ENCODE measurements around the gene BARX1. TPM values are rescaled to one million over a fixed set of nuclear protein-coding genes. Genes with fewer than 3 reads are reported as not detected.
A peak's percentile ranks its signal among the peaks of the same experiment; 100 is the strongest.

Gene BARX1
- total and polyA plus RNA-seq, 5 donors = not detected

DNA sequence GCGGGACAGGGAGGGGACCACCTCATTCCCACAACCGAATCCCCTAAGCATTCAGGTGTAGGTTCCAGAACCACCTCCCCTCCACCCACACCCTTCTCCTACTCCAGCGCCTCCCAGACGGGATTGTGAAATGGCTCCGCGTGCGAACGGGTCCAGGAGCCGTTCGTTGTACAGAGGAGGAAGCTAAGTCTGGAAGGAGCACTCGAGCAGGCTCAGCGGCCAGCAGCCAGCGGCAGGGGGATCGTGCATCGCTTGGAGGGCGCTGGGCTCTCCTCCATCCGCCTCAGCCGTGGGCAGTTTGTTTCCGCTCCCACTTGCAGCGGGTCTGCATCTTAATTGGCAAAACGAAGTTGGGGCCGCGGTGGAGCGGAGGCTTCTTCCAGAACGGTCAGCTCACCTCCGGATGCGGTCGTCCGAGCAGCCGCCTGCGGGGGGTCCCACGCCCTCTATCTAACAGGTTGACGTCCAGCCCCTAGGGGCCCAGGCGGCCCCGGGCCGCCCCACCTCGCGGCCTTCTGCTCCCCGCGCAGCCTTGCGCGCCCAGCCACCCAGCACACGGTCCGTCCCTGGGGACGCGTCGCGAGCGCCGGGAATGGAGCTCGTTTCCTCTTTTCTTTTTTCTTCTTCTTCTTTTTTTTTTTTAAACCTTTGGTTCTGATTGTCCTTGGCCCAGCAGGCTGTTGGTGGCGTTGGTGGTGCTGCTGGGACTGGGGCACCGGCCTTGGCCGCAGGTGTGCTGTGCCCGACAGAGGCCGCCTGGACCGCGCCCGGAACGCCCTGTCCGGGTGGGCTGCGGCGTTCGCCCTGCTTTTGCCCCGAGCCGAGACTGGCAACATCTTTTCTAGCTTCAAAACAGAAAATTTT is 3.9 kb upstream of the BARX1 start:
- peak overlapping the region; percentile 17 for H3K4me3 ChIP-seq (ENCODE audit: low read length)
- H3K9me3 ChIP-seq (ENCODE audit: control insufficient read depth, low read length) = no peaks in the 10 kb centered on the region
- intact Hi-C loops (cut with DNase I) = loop anchor here in 1 of 4 donors (10.0 kb wide), 1 partner anchor 134 kb away; no protein-coding TSS in a partner anchor
- peaks cover 8% of the 10 kb centered on the region for H3K4me1 ChIP-seq (ENCODE audit: control insufficient read depth, insufficient read depth, low read length)
- DNase-seq = peak in 1 of 3 donors; percentile 66
- H3K27ac ChIP-seq (ENCODE audit: low read length) = no peak overlapping the region
- ATAC-seq = peak in 1 of 2 donors; percentile 14
- no peaks in the 10 kb centered on the region for H3K27me3 ChIP-seq (ENCODE audit: control insufficient read depth, insufficient read depth)
- WGBS = 4% methylated on average over 66 of the region's 66 CpGs

DNA sequence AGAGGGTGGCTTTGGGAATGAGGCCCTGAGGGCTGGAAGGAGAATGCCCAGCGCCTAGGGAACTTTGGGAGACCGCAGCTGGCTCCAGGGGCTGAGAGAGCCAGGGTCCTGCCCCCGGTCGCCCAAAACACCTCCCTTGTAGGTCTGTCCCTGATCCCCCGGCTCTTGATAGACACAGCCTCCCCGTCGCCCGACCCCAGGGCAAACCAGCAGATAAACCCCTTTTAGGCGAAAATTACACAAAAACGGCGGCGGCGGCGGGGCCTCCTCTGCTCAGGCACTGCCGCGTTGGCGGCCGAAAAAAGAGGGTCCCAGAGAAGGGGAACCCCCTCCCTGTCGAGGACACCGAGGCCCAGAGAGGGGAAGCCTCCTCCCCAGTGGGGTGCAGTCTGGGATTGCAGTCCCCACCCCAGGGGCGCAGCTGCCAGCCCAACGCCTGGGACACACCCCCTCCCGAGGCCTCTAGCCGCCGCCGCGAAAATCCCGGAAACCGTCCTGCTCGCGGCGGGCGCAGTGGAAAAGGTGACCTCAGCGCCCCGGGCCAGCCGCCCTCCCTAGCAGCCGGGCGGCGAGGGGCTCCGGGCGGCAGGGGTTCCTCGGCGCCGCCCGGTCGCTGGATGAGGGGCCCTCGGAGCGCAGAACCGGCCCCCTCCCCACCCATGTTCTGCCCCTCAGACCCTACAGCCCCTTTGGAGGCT is 3.1 kb upstream of the BARX1 start:
- Histone ChIP-seq H3K27me3 (ENCODE audit: control insufficient read depth, insufficient read depth) (no peaks in the 10 kb centered on the region), H3K4me3 (ENCODE audit: low read length) (peak overlapping the region; percentile 17), H3K4me1 (ENCODE audit: control insufficient read depth, insufficient read depth, low read length) (peaks cover 8% of the 10 kb centered on the region), H3K27ac (ENCODE audit: low read length) (no peak overlapping the region), H3K9me3 (ENCODE audit: control insufficient read depth, low read length) (no peaks in the 10 kb centered on the region)
- peak in 1 of 2 donors; percentile 36 for ATAC-seq
- WGBS = 26% methylated on average over 49 of the region's 49 CpGs
- no peak for DNase-seq
- intact Hi-C loops (cut with DNase I) = loop anchor here in 1 of 4 donors (10.0 kb wide), 1 partner anchor 133 kb away; no protein-coding TSS in a partner anchor

DNA sequence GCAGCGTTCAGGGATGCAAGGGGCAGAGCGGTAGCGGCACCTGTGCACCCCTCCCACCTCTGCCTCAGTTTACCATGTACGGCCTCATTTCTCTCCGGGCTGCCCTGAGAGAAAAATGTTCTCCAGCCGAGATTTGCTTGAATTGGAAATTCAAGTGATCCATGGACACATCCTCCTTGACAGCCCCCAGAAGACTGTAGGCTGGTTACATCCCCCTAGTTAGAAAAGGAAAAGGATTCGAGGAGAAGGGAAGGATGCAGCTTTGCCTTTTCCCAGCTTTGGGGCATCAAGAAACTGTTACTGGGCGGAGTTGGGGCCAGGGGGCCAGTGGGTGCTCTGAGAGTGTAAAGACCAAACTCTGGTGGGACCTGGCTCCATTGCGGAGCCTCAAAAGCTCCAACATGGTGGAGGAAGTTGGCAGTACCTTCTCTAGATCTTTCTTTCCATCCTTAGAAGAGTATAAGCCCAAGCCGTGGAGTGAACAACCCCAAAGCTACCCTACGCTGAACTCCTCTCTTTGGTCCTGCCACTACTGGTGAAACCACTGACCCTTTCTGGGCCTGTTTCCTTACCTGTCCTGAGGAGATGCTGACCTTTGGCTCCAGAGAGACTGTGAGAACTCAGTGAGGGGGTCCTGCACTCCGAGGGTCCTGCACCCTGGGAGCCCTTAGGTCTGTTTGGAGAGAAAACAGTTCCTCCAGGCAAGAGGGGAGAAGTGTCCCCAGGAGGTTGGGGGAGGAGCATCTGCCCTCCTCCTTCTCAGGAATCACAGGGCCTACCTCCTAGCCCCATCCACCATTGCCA is 1.0 kb upstream of the BARX1 start:
- Histone ChIP-seq H3K27ac (ENCODE audit: low read length) (no peak overlapping the region), H3K9me3 (ENCODE audit: control insufficient read depth, low read length) (no peaks in the 10 kb centered on the region), H3K4me1 (ENCODE audit: control insufficient read depth, insufficient read depth, low read length) (peaks cover 8% of the 10 kb centered on the region), H3K27me3 (ENCODE audit: control insufficient read depth, insufficient read depth) (no peaks in the 10 kb centered on the region), H3K4me3 (ENCODE audit: low read length) (peak overlapping the region; percentile 43)
- 35% methylated on average over 12 of the region's 12 CpGs for WGBS
- DNase-seq = no peak
- ATAC-seq = no peak
- intact Hi-C loops (cut with DNase I) = loop anchor here in 1 of 4 donors (10.0 kb wide), 1 partner anchor 131 kb away; no protein-coding TSS in a partner anchor

DNA sequence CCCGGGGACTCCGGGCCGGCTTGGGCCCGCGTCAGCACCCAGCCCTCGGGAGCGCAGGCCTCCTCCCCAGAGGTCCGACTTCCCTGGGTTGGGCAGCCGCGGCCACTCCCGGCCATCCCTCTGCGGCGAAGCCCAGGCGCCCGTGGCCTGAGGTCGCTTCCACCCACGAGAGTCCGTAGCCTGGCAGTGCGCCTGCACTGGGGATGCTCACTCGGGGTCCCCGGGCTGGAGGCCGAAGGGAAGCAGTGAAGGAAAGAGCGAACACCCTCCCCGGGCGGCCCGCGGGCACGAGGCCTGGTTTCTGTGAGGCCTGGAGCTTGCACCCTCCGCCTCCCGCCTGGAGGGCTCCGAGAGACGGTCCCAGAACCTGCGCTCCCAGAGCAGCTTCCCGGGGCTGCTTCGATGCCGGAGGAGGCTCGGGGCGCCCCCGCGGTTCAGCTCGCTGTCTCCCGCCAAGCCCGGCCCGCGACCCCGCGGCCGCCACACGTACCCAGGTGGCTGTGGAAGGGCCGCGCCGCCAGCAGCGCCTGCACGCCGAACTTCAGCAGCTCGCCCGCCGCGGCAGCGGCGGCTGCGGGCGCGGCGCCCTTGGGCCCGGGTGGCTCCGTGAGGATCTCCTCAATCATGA is 607 bp downstream of the BARX1 start:
- Histone ChIP-seq H3K9me3 (ENCODE audit: control insufficient read depth, low read length) (no peaks in the 10 kb centered on the region), H3K27ac (ENCODE audit: low read length) (no peak overlapping the region), H3K4me1 (ENCODE audit: control insufficient read depth, insufficient read depth, low read length) (peaks cover 7% of the 10 kb centered on the region), H3K27me3 (ENCODE audit: control insufficient read depth, insufficient read depth) (no peaks in the 10 kb centered on the region), H3K4me3 (ENCODE audit: low read length) (peak overlapping the region; percentile 43)
- 7% methylated on average over 67 of the region's 67 CpGs for WGBS
- intact Hi-C loops (cut with DNase I) = loop anchor here in 1 of 4 donors (10.0 kb wide), 1 partner anchor 130 kb away; no protein-coding TSS in a partner anchor
- no peak for DNase-seq
- no peak for ATAC-seq

DNA sequence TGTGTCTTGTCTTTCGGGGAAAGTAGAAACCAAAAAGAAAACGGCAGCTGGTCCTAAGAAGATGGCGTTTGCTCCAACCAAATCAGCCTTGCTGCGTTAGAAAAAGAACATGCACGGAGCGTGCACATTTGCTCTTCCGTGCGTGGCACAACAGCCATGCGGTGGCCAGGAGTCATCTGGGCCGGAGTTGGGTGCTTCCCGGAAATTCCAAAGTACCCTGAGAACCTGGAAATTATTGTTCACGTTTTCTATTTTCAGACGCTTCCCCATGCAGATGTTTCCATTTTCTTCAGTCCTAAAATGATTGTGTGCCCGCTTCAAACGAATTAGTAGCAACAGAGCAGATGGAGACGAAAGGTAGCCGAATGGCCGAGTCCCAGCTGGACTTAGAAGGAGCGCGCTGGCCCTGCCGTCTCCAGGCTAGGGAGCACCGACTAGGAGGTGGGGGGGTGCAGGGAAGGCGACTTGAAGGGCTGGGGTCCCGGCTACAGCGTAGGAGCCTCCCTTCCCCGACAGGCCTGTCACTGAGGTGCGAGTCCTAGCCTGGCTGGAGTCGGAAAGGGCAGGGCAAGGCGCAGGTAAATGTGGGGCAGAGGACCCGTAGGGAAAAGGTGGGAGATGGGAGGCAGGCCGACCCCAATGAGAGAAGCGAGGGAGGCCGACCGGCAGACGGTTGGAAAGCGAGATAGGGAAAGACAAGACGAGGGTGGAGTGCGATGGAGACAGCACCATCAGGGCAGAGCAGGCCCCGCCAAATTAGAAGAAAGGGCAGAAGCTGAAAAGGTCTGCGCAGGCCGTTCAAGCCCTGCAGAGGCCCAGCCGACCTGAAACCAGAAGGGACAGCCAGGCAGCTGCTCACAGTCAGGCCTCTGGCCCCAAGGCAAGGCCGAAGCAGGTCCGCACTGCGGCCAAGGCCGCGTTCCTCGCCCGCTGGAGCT is 1.4 kb downstream of the BARX1 start:
- intact Hi-C loops (cut with DNase I) = loop anchor here in 1 of 4 donors (10.0 kb wide), 1 partner anchor 129 kb away; no protein-coding TSS in a partner anchor
- Histone ChIP-seq H3K4me3 (ENCODE audit: low read length) (no peak overlapping the region), H3K27ac (ENCODE audit: low read length) (no peak overlapping the region), H3K27me3 (ENCODE audit: control insufficient read depth, insufficient read depth) (no peaks in the 10 kb centered on the region), H3K4me1 (ENCODE audit: control insufficient read depth, insufficient read depth, low read length) (peaks cover 3% of the 10 kb centered on the region), H3K9me3 (ENCODE audit: control insufficient read depth, low read length) (no peaks in the 10 kb centered on the region)
- ATAC-seq = no peak
- 29% methylated on average over 49 of the region's 49 CpGs for WGBS
- no peak for DNase-seq

DNA sequence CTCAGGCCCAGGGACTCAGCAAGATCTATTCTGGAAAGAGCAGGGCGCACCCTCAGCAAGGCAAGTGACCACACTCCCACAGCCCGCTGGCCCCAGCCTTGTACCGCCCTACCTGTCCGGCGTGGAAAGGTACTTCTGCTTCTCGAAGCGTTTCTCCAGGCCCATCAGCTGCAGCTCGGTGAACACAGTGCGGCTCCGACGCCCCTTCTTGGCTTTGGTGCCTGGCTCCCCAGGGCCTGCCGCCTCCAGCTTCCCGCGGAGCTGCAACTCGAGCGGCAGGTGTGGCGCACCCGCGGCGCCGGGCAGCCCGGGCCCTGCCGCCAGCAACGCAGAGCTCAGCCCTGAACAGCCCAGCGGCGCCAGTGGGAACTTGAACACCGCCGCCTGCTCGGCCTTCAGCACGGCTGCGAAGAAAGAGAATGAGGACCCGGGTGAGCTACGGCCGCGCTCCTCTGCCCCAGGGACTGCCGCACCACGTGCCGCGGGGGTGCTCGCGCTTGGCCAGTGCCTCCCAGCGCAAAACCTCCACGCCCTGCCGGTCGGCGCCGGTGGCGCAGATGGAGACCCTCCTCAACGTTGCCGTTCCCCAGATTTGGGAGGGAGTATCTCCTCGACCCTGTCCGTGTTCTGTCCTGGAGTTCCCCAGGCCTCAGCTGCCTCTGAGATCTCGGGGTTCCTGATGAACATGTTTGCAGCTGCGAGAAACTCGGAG is 2.2 kb downstream of the BARX1 start:
- H3K4me1 ChIP-seq (ENCODE audit: control insufficient read depth, insufficient read depth, low read length) = peaks cover 2% of the 10 kb centered on the region
- intact Hi-C loops (cut with DNase I) = loop anchor here in 1 of 4 donors (10.0 kb wide), 1 partner anchor 128 kb away; no protein-coding TSS in a partner anchor
- DNase-seq (no peak), ATAC-seq (no peak)
- H3K9me3 ChIP-seq (ENCODE audit: control insufficient read depth, low read length) = no peaks in the 10 kb centered on the region
- H3K27me3 ChIP-seq (ENCODE audit: control insufficient read depth, insufficient read depth) = no peaks in the 10 kb centered on the region
- H3K4me3 ChIP-seq (ENCODE audit: low read length) = no peak overlapping the region
- 3% methylated on average over 55 of the region's 55 CpGs for WGBS
- no peak overlapping the region for H3K27ac ChIP-seq (ENCODE audit: low read length)

DNA sequence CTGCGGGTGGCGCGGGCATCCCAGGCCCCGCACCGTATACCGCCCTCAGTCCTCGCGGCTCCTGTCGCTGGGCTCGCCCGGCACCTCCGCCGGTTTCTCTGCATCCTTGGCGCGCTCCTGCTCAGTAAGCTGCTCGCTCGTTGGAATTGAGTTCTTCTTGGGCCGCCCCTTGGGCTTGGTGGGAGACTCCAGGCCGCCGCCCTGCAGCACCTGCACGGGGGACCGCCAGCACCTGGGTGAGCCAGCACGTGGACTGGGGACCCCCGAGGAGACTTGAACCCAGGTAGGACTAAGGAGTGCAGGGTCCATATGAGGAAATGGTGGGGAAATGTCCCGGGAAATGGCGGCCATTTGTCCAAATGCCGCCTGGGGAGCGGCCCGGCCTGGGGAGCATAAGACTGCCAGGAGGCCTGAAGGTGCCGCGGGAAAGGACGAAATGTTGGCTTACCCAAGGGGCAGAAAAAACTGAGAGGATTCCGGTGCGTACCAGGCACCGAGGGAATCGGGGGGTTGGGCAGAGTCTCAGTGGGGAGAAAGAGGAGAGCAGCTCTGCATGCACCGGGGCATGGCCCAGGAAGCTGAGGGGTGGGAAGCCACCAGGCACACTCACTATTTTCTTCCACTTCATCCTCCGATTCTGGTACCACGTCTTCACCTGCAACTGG is 2.9 kb downstream of the BARX1 start:
- H3K4me1 ChIP-seq (ENCODE audit: control insufficient read depth, insufficient read depth, low read length) = peaks cover 2% of the 10 kb centered on the region
- intact Hi-C loops (cut with DNase I) = loop anchor here in 1 of 4 donors (10.0 kb wide), 1 partner anchor 127 kb away; no protein-coding TSS in a partner anchor
- H3K4me3 ChIP-seq (ENCODE audit: low read length) = peak overlapping the region; percentile 52
- ATAC-seq (no peak), DNase-seq (no peak)
- no peak overlapping the region for H3K27ac ChIP-seq (ENCODE audit: low read length)
- H3K9me3 ChIP-seq (ENCODE audit: control insufficient read depth, low read length) = no peaks in the 10 kb centered on the region
- 4% methylated on average over 39 of the region's 39 CpGs for WGBS
- H3K27me3 ChIP-seq (ENCODE audit: control insufficient read depth, insufficient read depth) = no peaks in the 10 kb centered on the region

DNA sequence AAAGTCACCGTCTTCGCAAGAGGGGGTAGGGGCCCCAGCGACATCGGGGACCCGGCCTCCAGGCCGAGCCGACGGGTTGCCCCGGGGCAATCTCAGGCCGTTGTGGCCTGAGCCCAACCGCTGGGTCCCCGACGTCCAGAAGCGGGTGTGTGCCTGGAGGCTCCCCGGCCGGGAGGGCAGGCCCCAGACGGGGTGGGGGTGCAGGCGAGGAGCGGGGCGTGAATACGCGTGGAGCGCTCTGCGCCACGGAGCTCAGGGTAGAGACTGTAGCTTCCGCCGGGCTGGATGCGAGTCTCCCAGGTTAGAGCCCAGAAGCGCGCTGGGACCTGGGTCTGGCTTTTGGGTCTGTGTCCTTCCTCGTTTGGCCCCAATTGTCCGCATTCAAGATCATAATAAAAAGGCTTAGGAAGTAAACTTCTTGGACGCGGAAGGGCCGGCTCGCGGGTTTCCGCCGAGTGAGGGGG is 3.5 kb downstream of the BARX1 start:
- H3K4me3 ChIP-seq (ENCODE audit: low read length) = peak overlapping the region; percentile 52
- ATAC-seq = no peak
- no peak overlapping the region for H3K27ac ChIP-seq (ENCODE audit: low read length)
- no peaks in the 10 kb centered on the region for H3K27me3 ChIP-seq (ENCODE audit: control insufficient read depth, insufficient read depth)
- intact Hi-C loops (cut with DNase I) = loop anchor here in 1 of 4 donors (10.0 kb wide), 1 partner anchor 127 kb away; no protein-coding TSS in a partner anchor
- DNase-seq = no peak
- no peaks in the 10 kb centered on the region for H3K9me3 ChIP-seq (ENCODE audit: control insufficient read depth, low read length)
- peaks cover 2% of the 10 kb centered on the region for H3K4me1 ChIP-seq (ENCODE audit: control insufficient read depth, insufficient read depth, low read length)
- WGBS = under 1% methylated on average over 39 of the region's 39 CpGs
